Measurements from ENCODE around the gene CD70. TPM values are rescaled to one million over a fixed set of nuclear protein-coding genes. Genes with fewer than 3 reads are reported as not detected.

Gene CD70
- polyA plus RNA-seq, 3 donors from 2014 or later = 0.39 to 0.76 TPM; not detected in 1

DNA sequence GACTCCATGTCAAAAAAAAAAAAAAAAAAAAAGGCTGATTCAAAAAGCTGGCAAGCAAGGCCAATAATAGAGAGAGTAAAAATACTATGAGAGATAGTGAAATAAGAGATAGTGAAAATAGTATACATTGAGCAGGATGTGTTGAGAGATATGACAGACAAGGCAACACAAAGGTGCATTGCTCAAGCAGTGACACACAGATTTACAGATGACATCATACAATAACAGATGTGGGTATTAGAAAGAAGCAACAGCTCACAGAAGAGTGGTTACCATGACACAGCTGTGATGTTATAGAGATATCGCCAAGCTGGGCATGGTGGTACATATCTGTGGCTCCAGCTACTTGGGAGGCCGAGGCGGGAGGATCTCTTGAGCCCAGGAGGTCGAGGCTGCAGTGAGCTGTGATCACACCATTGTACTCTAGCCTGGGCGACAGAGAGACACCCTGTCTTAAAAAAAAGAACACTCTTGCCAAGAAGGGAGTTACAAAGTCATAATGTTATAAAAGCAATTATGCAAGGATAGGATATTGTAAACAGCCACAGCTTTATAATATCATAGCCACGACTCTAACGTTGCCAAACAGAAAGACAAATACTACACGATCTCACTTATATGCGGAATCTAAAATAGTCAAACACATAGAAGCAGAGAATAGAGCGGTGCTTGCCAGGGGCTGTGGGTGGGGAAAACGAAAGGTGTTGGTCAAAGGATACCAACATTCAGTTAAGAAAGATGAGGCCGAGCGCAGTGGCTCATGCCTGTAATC is 49.8 kb downstream of the CD70 start:
- Mint-ChIP-seq H3K27ac (peak overlapping the region in 1 of 6 donors; percentile 13), H3K4me3 (no peak overlapping the region), H3K36me3 (peaks cover 0 to 5% (median 0%) of the 10 kb centered on the region in 3 donors), H3K4me1 (peaks cover 18 to 22% of the 10 kb centered on the region in 2 donors), H3K27me3 (ENCODE audit: low read depth in 3 of 3) (peaks cover 3 to 9% (median 9%) of the 10 kb centered on the region in 3 donors), H3K9me3 (no peaks in the 10 kb centered on the region)
- no peak for DNase-seq

DNA sequence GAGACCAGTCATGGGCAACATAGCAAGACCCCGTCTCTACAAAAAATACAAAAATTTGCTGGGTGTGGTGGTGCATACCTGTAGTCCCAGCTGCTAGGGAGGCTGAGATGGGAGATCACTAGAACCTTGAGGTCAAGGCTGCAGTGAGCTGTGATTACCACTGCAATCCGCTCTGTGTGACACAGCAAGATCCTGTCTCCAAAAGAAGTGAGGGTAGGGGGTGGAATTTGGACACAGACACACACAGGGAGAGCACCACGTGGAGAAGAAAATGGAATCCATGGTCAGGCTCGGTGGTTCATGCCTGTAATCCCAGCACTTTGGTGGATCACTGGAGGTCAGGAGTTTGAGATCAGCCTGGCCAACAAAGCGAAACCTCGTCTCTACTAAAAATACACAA is 51.4 kb downstream of the CD70 start:
- peaks cover 26 to 28% of the 10 kb centered on the region in 2 donors for H3K4me1 Mint-ChIP-seq

More for the DNA sequence above, 51.4 kb downstream of the CD70 start:
- H3K27me3 Mint-ChIP-seq (ENCODE audit: low read depth in 3 of 3) = peaks cover 6 to 11% (median 8%) of the 10 kb centered on the region in 3 donors
- H3K4me3 Mint-ChIP-seq = no peak overlapping the region
- H3K27ac Mint-ChIP-seq = no peak overlapping the region
- H3K36me3 Mint-ChIP-seq = peaks cover 0 to 5% (median 0%) of the 10 kb centered on the region in 3 donors
- DNase-seq = no peak
- H3K9me3 Mint-ChIP-seq = no peaks in the 10 kb centered on the region

Other genes starting within 250 kb of the CD70 start
- 100 to 1,000 TPM; 102 to 184 (median 119) TPM for gene CLPP, start 229.6 kb downstream of the CD70 start, polyA plus RNA-seq
- 10 to 100 TPM; 47.6 to 96.4 (median 51.4) TPM for gene ALKBH7, start 218.4 kb downstream of the CD70 start, polyA plus RNA-seq
- under 1 TPM; 0.28 to 0.73 (median 0.65) TPM for gene PSPN, start 215.2 kb downstream of the CD70 start, polyA plus RNA-seq
- 10 to 100 TPM; 11.0 to 29.8 (median 11.5) TPM for gene GTF2F1, start 198.0 kb downstream of the CD70 start, polyA plus RNA-seq
- gene KHSRP, start 166.3 kb downstream of the CD70 start, polyA plus RNA-seq = 10 to 100 TPM in 1 of 3 donors, 1 to 10 TPM in 2; 3.9 to 15.6 (median 9.8) TPM
- gene SLC25A41, start 157.4 kb downstream of the CD70 start, polyA plus RNA-seq = not detected
- 10 to 100 TPM in 1 of 3 donors, 1 to 10 TPM in 1, under 1 TPM in 1; 0.61 to 14.7 (median 4.1) TPM for gene SLC25A23, start 131.4 kb downstream of the CD70 start, polyA plus RNA-seq
- under 1 TPM in 1 of 3 donors, not detected in 2; 0.39 TPM for gene CRB3, start 126.9 kb downstream of the CD70 start, polyA plus RNA-seq
- gene DENND1C, start 109.4 kb downstream of the CD70 start, polyA plus RNA-seq = 100 to 1,000 TPM in 1 of 3 donors, 10 to 100 TPM in 2; 29.0 to 120 (median 32.9) TPM
- 1 to 10 TPM in 2 of 3 donors, under 1 TPM in 1; 0.86 to 3.0 (median 1.3) TPM for gene TUBB4A, start 88.8 kb downstream of the CD70 start, polyA plus RNA-seq
- 10 to 100 TPM in 1 of 3 donors, 1 to 10 TPM in 2; 1.3 to 16.0 (median 5.9) TPM for gene TNFSF9, start 60.1 kb downstream of the CD70 start, polyA plus RNA-seq
- 10 to 100 TPM in 2 of 3 donors, 1 to 10 TPM in 1; 7.3 to 39.0 (median 11.0) TPM for gene TNFSF14, start 79.0 kb upstream of the CD70 start, polyA plus RNA-seq
- under 1 TPM in 2 of 3 donors, not detected in 1; 0.09 to 0.78 TPM for gene C3, start 129.5 kb upstream of the CD70 start, polyA plus RNA-seq
- 100 to 1,000 TPM; 127 to 178 (median 160) TPM for gene GPR108, start 146.4 kb upstream of the CD70 start, polyA plus RNA-seq
- gene TRIP10, start 148.5 kb upstream of the CD70 start, polyA plus RNA-seq = 1 to 10 TPM in 1 of 3 donors, under 1 TPM in 1, not detected in 1; 0.86 to 1.5 TPM
- gene SH2D3A, start 176.3 kb upstream of the CD70 start, polyA plus RNA-seq = 10 to 100 TPM in 1 of 3 donors, 1 to 10 TPM in 2; 7.4 to 13.6 (median 7.7) TPM
- gene VAV1, start 181.6 kb upstream of the CD70 start, polyA plus RNA-seq = 10 to 100 TPM; 19.4 to 44.8 (median 22.8) TPM